Astrocyte of the cerebellum (primary cell): ENCODE measurements around the gene RHNO1.

Experiments used
- DNase-seq: peaks from one replicate; pipeline ENCODE4 v3.0.0-alpha.2; 2011; ENCODE audit warnings: low read depth
- H3K4me3 ChIP-seq: 2 replicates; pipeline ENCODE4 v1.5.1; 2011; ENCODE audit warnings: mild to moderate bottlenecking, low read depth, low read length, moderate library complexity
- in situ Hi-C: cut with HindIII; loops from 2 replicates; pipeline ENCODE4 v1.10.0; 2017; ENCODE audit warnings: low sequenced_read_pairs
- TF ChIP-seq, protein P1 (sequence below): IDR thresholded peaks from 2 replicates; pipeline ENCODE4 v1.5.1; 2012; ENCODE audit warnings: low read length, low read depth, moderate library complexity, mild to moderate bottlenecking; ENCODE audit errors: missing control alignments

The RHNO1 gene

DNA sequence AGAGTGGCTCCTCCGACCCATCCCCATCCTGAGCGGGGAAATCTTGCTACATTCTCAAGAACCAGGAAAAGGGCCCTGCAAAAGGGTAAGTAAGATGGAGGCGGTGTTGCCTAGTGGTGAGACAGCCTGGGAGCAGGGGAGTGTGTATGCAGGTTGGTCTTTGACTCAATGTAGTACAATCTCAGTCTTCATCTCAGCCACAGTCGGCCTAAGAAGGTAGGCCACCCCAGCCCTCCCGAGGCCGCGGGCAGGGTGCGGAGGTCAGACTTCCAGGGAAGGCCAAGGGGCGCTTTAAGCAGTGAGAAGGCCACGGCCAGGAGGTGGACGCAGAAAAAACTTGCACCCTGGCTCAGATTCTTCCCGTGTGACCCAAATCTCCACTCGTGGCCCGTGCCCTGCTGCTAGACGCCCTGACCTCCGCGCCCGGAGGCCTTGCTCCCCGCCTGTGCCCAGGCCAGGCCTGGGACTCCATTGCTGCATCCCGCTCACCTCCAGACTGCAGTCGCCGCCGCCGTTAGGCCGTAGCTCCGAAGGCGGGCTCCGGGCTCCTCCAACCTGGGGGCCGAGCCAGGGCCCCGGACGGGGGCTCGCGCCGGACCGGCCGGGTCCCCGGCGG is 484 bp upstream of the RHNO1 start:
- in situ Hi-C loops: no loop called here
- TF ChIP-seq, protein P1, sequence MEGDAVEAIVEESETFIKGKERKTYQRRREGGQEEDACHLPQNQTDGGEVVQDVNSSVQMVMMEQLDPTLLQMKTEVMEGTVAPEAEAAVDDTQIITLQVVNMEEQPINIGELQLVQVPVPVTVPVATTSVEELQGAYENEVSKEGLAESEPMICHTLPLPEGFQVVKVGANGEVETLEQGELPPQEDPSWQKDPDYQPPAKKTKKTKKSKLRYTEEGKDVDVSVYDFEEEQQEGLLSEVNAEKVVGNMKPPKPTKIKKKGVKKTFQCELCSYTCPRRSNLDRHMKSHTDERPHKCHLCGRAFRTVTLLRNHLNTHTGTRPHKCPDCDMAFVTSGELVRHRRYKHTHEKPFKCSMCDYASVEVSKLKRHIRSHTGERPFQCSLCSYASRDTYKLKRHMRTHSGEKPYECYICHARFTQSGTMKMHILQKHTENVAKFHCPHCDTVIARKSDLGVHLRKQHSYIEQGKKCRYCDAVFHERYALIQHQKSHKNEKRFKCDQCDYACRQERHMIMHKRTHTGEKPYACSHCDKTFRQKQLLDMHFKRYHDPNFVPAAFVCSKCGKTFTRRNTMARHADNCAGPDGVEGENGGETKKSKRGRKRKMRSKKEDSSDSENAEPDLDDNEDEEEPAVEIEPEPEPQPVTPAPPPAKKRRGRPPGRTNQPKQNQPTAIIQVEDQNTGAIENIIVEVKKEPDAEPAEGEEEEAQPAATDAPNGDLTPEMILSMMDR: no peak
- H3K4me3 ChIP-seq: peak overlapping the region; percentile 75
- no peak for DNase-seq

DNA sequence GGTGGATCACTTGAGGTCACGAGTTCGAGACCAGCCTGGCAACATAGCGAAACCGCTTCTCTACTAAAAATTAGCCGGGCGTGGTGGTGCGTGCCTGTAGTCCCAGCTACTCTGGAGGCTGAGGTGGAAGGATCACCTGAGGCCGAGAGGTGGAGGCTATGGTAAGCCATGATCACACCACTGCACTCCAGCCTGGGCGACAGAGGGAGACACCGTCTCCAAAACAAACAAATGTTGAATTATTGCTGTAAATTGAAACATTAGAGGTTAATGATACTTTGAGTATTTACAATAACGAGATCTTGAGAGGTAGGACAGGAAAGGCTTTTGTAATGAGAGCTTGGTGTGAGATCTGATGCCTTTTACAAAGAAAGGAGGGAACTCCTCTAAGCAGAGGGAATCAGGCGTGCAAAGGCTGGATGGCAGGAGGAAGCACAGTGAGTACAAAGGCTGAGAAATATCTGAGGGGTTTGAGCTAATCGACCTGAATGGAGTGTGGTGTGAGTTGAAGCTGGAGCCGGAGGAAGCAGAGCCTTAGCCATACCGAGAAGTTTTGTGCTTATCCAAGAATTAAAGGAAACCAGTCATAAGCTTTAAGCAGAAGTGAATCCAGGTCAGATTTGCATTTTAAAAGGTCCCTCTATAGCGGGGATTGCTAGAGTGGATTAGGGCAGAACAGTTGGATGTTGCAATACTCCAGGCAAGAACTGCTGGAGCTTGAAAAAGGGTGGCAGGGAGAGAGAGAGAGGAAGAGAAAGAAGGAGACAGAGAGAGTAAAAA is 1.1 kb downstream of the RHNO1 start:
- in situ Hi-C loops: no loop called here
- TF ChIP-seq, protein P1: no peak
- H3K4me3 ChIP-seq: peak overlapping the region; percentile 75
- DNase-seq: no peak

DNA sequence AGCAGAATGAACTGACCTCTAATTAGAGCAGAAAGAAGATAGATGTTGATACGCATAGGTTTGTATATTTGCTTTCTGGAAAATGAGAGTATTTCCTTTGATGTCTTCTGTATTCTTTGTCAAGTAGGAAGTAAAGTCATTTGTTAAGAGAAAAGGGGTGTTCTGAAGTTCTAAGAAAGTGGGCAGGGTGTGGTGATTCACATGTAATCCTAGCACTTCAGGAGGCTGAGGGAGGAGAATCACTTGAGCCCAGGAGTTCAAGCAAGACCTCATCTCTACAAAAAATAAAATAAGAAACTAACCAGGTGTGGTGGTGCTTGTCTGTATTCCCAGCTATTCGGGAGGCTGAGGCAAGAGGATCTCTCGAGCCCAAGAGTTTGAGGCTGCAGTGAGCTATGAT is 2.8 kb downstream of the RHNO1 start:
- in situ Hi-C loops: no loop called here
- H3K4me3 ChIP-seq: no peak overlapping the region
- no peak for DNase-seq
- TF ChIP-seq, protein P1: no peak

- in situ Hi-C loops: no loop called here
- no peak for DNase-seq
- no peak overlapping the region for H3K4me3 ChIP-seq
- TF ChIP-seq, protein P1: no peak
These were observed 7.8 kb downstream of the RHNO1 start for GRCh38 chr12:2884810-2885209.

GRCh38 chr12:2886768-2887450 is 9.9 kb downstream of the RHNO1 start:
- no peak for DNase-seq
- TF ChIP-seq, protein P1: no peak
- in situ Hi-C loops: no loop called here
- no peak overlapping the region for H3K4me3 ChIP-seq

DNA sequence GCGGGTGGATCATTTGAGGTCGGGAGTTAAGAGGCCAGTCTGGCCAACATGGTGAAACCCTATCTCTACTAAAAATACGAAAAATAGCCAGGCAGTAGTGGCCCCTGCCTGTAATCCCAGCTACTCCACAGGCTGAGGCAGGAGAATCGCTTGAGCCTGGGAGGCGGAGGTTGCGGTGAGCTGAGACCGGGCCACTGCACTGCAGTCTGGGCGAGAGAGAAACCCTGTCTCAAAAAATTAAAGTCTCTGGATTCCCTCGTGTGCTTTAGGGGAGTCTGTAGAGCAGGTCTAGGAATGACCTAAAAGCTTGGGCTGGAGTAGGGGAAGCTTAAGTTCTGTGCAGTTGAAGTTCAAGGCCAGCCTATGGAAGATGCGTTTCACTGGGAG is 13.0 kb downstream of the RHNO1 start:
- H3K4me3 ChIP-seq: peak overlapping the region; percentile 79
- TF ChIP-seq, protein P1: no peak
- no peak for DNase-seq
- in situ Hi-C loops: no loop called here
